GM06990 (cell line): ENCODE measurements around the gene TBC1D17.

ENCODE experiments used
- DNase-seq: peaks from one replicate; pipeline ENCODE4 v3.0.0-alpha.2; 2011; ENCODE audit not compliant: insufficient read length; ENCODE audit errors: extremely low read depth
- H3K27me3 ChIP-seq: replicated peaks from 2 replicates; pipeline ENCODE4 v1.6.0; 2011; ENCODE audit warnings: low read length; ENCODE audit not compliant: control insufficient read depth, insufficient read depth
- H3K36me3 ChIP-seq: 2 replicates; pipeline ENCODE4 v1.5.1; 2011; ENCODE audit warnings: low read length; ENCODE audit not compliant: control insufficient read depth, insufficient read depth
- H3K4me3 ChIP-seq: replicated peaks from 2 replicates; pipeline ENCODE4 v1.5.1; 2011; ENCODE audit warnings: low read depth, mild to moderate bottlenecking, control low read depth, low read length
- TF ChIP-seq, protein P1 (sequence below): IDR thresholded peaks from 2 replicates; pipeline ENCODE4 v1.5.1; 2011; ENCODE audit warnings: low read length, control low read depth, mild to moderate bottlenecking, inconsistent platforms; ENCODE audit not compliant: insufficient read depth, poor library complexity, severe bottlenecking

The TBC1D17 gene

DNA sequence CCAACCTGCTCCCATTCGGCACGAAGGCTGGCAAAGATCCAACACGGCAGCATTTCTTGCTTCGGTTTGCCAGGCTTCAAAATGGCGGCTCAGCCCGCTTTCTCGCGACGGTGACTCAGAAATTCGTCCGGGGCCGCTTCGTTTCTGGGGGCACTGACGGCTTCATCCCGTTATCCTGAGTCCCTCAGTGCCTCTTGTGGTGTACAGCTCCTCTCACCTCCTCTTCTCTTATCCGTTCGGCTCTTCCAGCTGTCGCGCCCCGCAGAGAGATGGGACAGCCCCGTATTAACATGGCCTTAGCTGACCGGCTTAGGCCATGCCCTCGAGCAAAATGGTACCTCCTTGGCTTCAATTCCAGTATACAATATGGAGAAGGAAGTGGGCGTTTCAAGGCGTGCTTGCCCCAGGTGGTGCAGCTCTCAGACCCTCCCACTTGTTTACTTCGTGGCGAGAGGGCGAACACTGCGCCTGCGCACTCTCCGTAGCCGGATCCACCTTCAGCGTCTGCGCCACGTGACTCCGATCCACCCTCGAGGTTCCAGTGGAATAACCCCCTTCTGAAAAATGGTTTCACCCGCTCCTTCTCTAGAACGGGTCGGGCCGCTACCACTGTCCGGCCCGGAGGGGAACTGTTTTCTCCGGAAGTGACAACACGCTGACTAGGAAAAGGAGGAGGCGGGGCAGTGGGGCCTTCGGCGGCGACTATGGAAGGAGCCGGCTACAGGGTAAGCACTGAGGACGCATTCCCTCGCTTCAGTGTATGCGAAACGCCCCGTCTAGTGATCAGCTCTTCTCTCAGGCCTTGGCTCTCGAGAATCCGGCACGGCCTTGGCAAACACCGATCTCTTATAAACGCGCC, at the start of gene TBC1D17, which contains the start of gene AKT1S1:
Gene TBC1D17 (plus strand): TSS at position 683 of the 859 bp plus-strand sequence. CDS start 22 bp downstream, at position 705.
Gene AKT1S1 (minus strand): TSS at position 336 of the 859 bp plus-strand sequence. CDS start 4,060 bp downstream, outside the sequence.
- peaks cover 22% of the 10 kb centered on the region for H3K36me3 ChIP-seq
- TF ChIP-seq, protein P1, sequence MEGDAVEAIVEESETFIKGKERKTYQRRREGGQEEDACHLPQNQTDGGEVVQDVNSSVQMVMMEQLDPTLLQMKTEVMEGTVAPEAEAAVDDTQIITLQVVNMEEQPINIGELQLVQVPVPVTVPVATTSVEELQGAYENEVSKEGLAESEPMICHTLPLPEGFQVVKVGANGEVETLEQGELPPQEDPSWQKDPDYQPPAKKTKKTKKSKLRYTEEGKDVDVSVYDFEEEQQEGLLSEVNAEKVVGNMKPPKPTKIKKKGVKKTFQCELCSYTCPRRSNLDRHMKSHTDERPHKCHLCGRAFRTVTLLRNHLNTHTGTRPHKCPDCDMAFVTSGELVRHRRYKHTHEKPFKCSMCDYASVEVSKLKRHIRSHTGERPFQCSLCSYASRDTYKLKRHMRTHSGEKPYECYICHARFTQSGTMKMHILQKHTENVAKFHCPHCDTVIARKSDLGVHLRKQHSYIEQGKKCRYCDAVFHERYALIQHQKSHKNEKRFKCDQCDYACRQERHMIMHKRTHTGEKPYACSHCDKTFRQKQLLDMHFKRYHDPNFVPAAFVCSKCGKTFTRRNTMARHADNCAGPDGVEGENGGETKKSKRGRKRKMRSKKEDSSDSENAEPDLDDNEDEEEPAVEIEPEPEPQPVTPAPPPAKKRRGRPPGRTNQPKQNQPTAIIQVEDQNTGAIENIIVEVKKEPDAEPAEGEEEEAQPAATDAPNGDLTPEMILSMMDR = no peak
- H3K27me3 ChIP-seq = no peaks in the 10 kb centered on the region
- peak within 1 kb of the TSS; percentile 98 for H3K4me3 ChIP-seq
- DNase-seq = peak; percentile 100

DNA sequence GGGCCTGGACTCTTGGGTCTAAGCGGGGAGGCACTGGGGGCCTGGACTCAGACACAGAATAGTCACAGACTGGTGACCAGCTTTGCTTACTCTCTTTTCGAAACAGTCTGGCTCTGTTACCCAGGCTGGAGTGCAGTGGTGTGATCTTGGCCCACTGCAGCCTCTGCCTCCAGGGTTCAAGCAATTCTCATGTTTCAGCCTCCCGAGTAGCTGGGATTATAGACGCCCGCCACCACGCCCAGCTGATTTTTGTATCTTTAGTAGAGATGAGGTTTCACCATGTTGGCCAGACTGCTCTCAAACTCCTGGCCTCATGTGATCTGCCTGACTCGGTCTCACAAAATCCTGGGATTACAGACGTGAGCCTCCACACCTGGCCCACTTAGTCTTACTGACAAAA, 48.3 kb upstream of the TBC1D17 start:
- TF ChIP-seq, protein P1 = no peak
- Histone ChIP-seq H3K27me3 (no peaks in the 10 kb centered on the region), H3K4me3 (no peak overlapping the region), H3K36me3 (peaks cover 28% of the 10 kb centered on the region)
- DNase-seq = no peak

DNA sequence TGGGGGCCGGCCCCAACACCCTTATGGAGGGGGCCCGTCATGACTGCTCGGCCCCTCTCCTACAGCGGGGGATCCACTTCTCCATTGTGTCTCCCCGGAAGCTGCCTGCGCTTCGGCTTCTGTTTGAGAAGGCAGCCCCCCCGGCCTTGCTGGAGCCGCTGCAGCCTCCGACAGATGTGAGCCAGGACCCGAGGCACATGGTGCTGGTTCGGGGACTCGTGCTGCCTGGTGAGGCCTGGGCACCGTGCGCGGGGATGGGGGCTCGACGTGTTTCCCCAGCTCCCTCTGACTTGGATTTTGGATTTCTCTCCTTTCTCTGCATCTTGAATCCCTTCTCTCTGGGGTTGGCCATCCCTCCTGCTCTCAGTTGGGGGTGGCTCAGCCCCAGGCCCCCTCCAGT, 47.8 kb upstream of the TBC1D17 start:
- H3K27me3 ChIP-seq = no peaks in the 10 kb centered on the region
- TF ChIP-seq, protein P1 = no peak
- peaks cover 29% of the 10 kb centered on the region for H3K36me3 ChIP-seq
- DNase-seq = no peak
- no peak overlapping the region for H3K4me3 ChIP-seq

DNA sequence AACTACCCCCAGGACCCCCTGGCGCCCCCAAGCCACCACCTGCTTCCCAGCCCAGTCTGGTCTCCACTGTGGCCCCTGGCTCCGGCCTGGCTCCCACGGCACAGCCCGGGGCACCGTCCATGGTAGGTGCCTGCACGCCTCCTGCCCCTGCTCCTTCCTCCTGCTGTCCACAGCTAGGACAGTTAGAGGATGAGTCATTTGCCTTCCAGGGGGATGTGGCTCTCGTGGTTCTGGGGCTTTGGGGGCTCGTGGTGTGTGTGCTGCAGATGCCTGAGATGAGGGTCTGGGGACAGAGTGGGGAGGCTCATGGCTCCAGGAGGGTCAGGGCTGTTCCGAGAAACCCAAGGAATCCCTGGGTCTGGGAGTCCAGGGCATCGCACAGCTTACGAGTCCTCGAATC, 46.7 kb upstream of the TBC1D17 start:
- TF ChIP-seq, protein P1 = no peak
- H3K27me3 ChIP-seq = no peaks in the 10 kb centered on the region
- H3K4me3 ChIP-seq = no peak overlapping the region
- no peak for DNase-seq
- H3K36me3 ChIP-seq = peaks cover 37% of the 10 kb centered on the region

DNA sequence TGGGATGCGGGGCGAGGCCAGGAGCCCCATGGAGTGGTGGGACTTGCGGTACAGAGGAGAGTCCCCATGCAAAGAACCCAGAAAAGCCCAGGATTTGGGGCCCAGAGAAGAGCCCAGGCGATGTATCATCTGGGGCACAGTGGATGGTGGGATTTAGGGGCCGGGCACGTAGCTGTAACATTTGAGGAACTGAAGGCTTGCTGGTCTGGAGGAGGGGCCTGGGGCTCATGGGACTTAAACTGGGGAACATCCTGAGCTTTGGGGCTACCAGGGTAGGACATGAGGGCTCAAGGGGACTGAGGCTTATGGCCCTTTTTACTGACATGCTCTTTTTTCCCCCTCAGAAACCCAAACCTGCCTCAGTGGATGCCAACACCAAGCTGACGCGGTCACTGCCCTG, 45.9 kb upstream of the TBC1D17 start:
- TF ChIP-seq, protein P1 = no peak
- H3K36me3 ChIP-seq = peaks cover 40% of the 10 kb centered on the region
- no peaks in the 10 kb centered on the region for H3K27me3 ChIP-seq
- no peak overlapping the region for H3K4me3 ChIP-seq
- no peak for DNase-seq
